Measurements from ENCODE around the gene EXD2. TPM values are rescaled to one million over a fixed set of nuclear protein-coding genes. Genes with fewer than 3 reads are reported as not detected.

Gene EXD2
- total and polyA plus RNA-seq, 10 of the 15 experiments (the other 5 are each of a cell fraction or from before 2014, with no cell fraction given): 1.0 to 12.4 (median 4.6) TPM

DNA sequence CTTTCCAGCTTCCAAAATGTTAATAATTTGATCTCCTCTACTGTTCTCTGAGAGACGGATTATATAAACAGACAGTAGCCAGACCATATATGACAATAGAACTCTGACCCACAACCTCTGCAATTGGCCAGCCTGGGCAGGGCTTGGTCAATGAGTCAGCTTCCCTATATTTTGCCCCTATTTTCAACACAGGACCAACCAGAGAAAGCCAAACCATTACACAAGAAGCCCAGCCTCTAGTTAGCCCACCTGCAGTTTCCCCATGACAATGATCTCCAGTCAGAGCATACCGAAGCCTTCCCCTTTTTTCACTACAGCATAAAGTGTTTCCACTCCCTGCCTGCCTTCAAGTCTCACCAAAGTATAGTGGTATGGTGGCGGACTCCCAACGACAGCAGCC, 7.6 kb upstream of the EXD2 start:
- FAIRE-seq (no peak), ATAC-seq (no peak), DNase-seq (ENCODE audit: low read depth, low spot score) (no peak)
- Histone ChIP-seq H3K27me3 (replicated peaks in 1 of 2; ENCODE audit: control insufficient read depth in 2 of 2, insufficient read depth in 2 of 2, low read length in 1 of 2) (no peaks in the 10 kb centered on the region), H4K20me1 (ENCODE audit: control insufficient read depth, insufficient read depth) (no peaks in the 10 kb centered on the region), H3K79me2 (ENCODE audit: control insufficient read depth, insufficient read depth, low read length) (no peaks in the 10 kb centered on the region), H2AFZ (ENCODE audit: control insufficient read depth, low read depth, low read length) (no peak overlapping the region), H3K27ac (ENCODE audit: control insufficient read depth, insufficient read depth) (no peak overlapping the region), H3K4me2 (ENCODE audit: control insufficient read depth, insufficient read depth) (no peak overlapping the region), H3K4me3 (no peak overlapping the region), H3K9ac (ENCODE audit: control insufficient read depth, insufficient read depth, low read length) (no peak overlapping the region), H3K36me3 (ENCODE audit: control insufficient read depth in 2 of 2, insufficient read depth in 2 of 2, low read length in 1 of 2) (no peaks in the 10 kb centered on the region), H3K9me3 (replicated peaks; ENCODE audit: control insufficient read depth, insufficient read depth, low read length) (no peaks in the 10 kb centered on the region), H3K4me1 (ENCODE audit: control insufficient read depth, insufficient read depth, low read length) (no peaks in the 10 kb centered on the region)
- 46% methylated on average over 4 of the region's 4 CpGs for WGBS (ENCODE audit: insufficient coverage, insufficient replicate concordance, low lambda C conversion rate, missing lambda C conversion rate)
- RAD21 ChIA-PET (ENCODE audit: unreplicated experiment): no interaction called here
- POLR2A ChIA-PET: no interaction called here
- TF ChIP-seq SREBF1 (IDR thresholded peaks at IDR 0.05; ENCODE audit: low read length) (no peak), IRF4 (IDR thresholded peaks at IDR 0.05; ENCODE audit: low read depth, low read length) (no peak), NR2F1 (conservative IDR thresholded peaks at IDR 0.05) (no peak), SRF (IDR thresholded peaks at IDR 0.05; ENCODE audit: low read depth in 2 of 2, low read length in 2 of 2) (no peak), NR2C2 (IDR thresholded peaks at IDR 0.05; ENCODE audit: borderline replicate concordance, control insufficient read depth, insufficient read length, low read depth) (no peak), POU2F2 (IDR thresholded peaks at IDR 0.05; ENCODE audit: borderline replicate concordance, low read depth, low read length) (no peak), EP300 (IDR thresholded peaks at IDR 0.05; ENCODE audit: borderline replicate concordance in 1 of 2, control insufficient read depth in 1 of 2, low read depth in 2 of 2, low read length in 2 of 2) (no peak), MYC (IDR thresholded peaks at IDR 0.05; ENCODE audit: insufficient read depth, insufficient read length, insufficient replicate concordance, low read length, severe bottlenecking) (no peak), YBX1 (IDR thresholded peaks at IDR 0.05) (no peak), KDM1A (IDR thresholded peaks at IDR 0.05; ENCODE audit: borderline replicate concordance) (no peak), ZNF274 (IDR thresholded peaks at IDR 0.05; ENCODE audit: insufficient read depth, insufficient read length) (no peak), ZNF217 (IDR thresholded peaks at IDR 0.05) (no peak), JUNB (IDR thresholded peaks at IDR 0.05) (no peak)
- TF ChIP-seq, protein P1, sequence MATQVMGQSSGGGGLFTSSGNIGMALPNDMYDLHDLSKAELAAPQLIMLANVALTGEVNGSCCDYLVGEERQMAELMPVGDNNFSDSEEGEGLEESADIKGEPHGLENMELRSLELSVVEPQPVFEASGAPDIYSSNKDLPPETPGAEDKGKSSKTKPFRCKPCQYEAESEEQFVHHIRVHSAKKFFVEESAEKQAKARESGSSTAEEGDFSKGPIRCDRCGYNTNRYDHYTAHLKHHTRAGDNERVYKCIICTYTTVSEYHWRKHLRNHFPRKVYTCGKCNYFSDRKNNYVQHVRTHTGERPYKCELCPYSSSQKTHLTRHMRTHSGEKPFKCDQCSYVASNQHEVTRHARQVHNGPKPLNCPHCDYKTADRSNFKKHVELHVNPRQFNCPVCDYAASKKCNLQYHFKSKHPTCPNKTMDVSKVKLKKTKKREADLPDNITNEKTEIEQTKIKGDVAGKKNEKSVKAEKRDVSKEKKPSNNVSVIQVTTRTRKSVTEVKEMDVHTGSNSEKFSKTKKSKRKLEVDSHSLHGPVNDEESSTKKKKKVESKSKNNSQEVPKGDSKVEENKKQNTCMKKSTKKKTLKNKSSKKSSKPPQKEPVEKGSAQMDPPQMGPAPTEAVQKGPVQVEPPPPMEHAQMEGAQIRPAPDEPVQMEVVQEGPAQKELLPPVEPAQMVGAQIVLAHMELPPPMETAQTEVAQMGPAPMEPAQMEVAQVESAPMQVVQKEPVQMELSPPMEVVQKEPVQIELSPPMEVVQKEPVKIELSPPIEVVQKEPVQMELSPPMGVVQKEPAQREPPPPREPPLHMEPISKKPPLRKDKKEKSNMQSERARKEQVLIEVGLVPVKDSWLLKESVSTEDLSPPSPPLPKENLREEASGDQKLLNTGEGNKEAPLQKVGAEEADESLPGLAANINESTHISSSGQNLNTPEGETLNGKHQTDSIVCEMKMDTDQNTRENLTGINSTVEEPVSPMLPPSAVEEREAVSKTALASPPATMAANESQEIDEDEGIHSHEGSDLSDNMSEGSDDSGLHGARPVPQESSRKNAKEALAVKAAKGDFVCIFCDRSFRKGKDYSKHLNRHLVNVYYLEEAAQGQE (IDR thresholded peaks at IDR 0.05; ENCODE audit: low read depth, low read length): no peak
- TF ChIP-seq, protein P2, sequence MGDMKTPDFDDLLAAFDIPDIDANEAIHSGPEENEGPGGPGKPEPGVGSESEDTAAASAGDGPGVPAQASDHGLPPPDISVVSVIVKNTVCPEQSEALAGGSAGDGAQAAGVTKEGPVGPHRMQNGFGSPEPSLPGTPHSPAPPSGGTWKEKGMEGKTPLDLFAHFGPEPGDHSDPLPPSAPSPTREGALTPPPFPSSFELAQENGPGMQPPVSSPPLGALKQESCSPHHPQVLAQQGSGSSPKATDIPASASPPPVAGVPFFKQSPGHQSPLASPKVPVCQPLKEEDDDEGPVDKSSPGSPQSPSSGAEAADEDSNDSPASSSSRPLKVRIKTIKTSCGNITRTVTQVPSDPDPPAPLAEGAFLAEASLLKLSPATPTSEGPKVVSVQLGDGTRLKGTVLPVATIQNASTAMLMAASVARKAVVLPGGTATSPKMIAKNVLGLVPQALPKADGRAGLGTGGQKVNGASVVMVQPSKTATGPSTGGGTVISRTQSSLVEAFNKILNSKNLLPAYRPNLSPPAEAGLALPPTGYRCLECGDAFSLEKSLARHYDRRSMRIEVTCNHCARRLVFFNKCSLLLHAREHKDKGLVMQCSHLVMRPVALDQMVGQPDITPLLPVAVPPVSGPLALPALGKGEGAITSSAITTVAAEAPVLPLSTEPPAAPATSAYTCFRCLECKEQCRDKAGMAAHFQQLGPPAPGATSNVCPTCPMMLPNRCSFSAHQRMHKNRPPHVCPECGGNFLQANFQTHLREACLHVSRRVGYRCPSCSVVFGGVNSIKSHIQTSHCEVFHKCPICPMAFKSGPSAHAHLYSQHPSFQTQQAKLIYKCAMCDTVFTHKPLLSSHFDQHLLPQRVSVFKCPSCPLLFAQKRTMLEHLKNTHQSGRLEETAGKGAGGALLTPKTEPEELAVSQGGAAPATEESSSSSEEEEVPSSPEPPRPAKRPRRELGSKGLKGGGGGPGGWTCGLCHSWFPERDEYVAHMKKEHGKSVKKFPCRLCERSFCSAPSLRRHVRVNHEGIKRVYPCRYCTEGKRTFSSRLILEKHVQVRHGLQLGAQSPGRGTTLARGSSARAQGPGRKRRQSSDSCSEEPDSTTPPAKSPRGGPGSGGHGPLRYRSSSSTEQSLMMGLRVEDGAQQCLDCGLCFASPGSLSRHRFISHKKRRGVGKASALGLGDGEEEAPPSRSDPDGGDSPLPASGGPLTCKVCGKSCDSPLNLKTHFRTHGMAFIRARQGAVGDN (IDR thresholded peaks at IDR 0.05): no peak
- intact Hi-C loops (cut with micrococcal nuclease; ENCODE audit: unreplicated experiment): no loop called here
- BruUV-seq (replicated peaks): no TSS peak
- CTCF ChIA-PET: no interaction called here
- SMC1A ChIA-PET (ENCODE audit: uncharacterized antibody, unreplicated experiment): no interaction called here
- in situ Hi-C loops (cut with MboI): no loop called here
